Suprapubic skin (tissue), 4 donors: ENCODE measurements around the gene PALMD. TPM values are rescaled to one million over a fixed set of nuclear protein-coding genes. Genes with fewer than 3 reads are reported as not detected.

Experiments
- DNase-seq, 2 donors: peaks; one replicate each; pipeline ENCODE4 v3.0.0-alpha.2; 2019; ENCODE audit warnings: low spot score in 2 of 2
- H3K27ac ChIP-seq: fragments of 200-600 bp; sonication (generic); one replicate; pipeline ENCODE4 v1.5.1; 2019
- H3K27me3 ChIP-seq: fragments of 200-600 bp; sonication (generic); one replicate; pipeline ENCODE4 v1.5.1; 2019
- H3K36me3 ChIP-seq: fragments of 200-600 bp; sonication (generic); one replicate; pipeline ENCODE4 v1.5.1; 2019
- H3K4me1 ChIP-seq: fragments of 200-600 bp; sonication (generic); one replicate; pipeline ENCODE4 v1.5.1; 2019
- H3K4me3 ChIP-seq: fragments of 200-600 bp; sonication (generic); one replicate; pipeline ENCODE4 v1.5.1; 2019; ENCODE audit warnings: mild to moderate bottlenecking
- H3K9me3 ChIP-seq: fragments of 200-600 bp; sonication (generic); one replicate; pipeline ENCODE4 v1.5.1; 2019
- EP300 ChIP-seq: sonication (generic); formaldehyde crosslinking; IDR thresholded peaks from one replicate; pipeline ENCODE4 v1.6.1; 2017; ENCODE audit warnings: antibody characterized with exemption
- POLR2A ChIP-seq, 2 donors: fragments of 450-650 bp; IDR thresholded peaks; one replicate each; pipeline ENCODE4 v1.6.1; 2017; ENCODE audit warnings: antibody characterized with exemption in 2 of 2, mild to moderate bottlenecking in 2 of 2, moderate library complexity in 2 of 2
- POLR2AphosphoS5 ChIP-seq, 3 donors: sonication (generic); formaldehyde crosslinking; IDR thresholded peaks; one replicate each; pipeline ENCODE4 v1.6.1; 2017; ENCODE audit warnings: antibody characterized with exemption in 3 of 3
- WGBS: methylation state at CpG from one replicate; pipeline ENCODE4 v1.1.5; 2018; 5-methylcytosine and 5-hydroxymethylcytosine counted together
- total RNA-seq, 4 donors: library from RNA; depleted of rRNA; stranded (reverse); fragments of >200 nt; gene quantifications; one replicate each; pipeline ENCODE4 v1.1.0, GENCODE V29; 2016
- TF ChIP-seq, protein P1 (sequence below), 2 donors: fragments of 200-600 bp in 1 of 2; fragments of 450-650 bp in 1 of 2; sonication (generic) in 1 of 2; IDR thresholded peaks; one replicate each; pipeline ENCODE4 v1.5.1; 2016 to 2019; ENCODE audit warnings: antibody characterized with exemption in 2 of 2, mild to moderate bottlenecking in 1 of 2, moderate library complexity in 1 of 2

PALMD gene
- total RNA-seq, 4 donors from 2014 or later: 111 to 183 (median 138) TPM

DNA sequence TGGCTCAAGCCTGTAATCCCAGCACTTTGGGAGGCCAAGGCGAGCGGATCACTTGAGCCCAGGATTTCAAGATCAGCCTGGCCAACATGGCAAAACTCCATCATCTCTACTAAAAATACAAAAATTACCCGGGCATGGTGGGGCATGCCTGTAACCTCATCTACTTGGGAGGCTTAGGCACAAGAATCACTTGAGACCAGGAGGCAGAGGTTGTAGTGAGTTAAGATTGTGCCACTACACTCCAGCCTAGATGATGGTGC lies 12.0 kb downstream of the PALMD start:
- H3K27me3 ChIP-seq: no peaks in the 10 kb centered on the region
- no peak for DNase-seq
- no peaks in the 10 kb centered on the region for H3K9me3 ChIP-seq
- H3K27ac ChIP-seq: peak overlapping the region; percentile 69
- H3K4me1 ChIP-seq: peaks cover 67% of the 10 kb centered on the region
- no peak overlapping the region for H3K4me3 ChIP-seq
- no peaks in the 10 kb centered on the region for H3K36me3 ChIP-seq
- TF ChIP-seq POLR2A (IDR thresholded peaks at IDR 0.05) (no peak), EP300 (no peak), POLR2AphosphoS5 (IDR thresholded peaks at IDR 0.05) (no peak)
- TF ChIP-seq, protein P1, sequence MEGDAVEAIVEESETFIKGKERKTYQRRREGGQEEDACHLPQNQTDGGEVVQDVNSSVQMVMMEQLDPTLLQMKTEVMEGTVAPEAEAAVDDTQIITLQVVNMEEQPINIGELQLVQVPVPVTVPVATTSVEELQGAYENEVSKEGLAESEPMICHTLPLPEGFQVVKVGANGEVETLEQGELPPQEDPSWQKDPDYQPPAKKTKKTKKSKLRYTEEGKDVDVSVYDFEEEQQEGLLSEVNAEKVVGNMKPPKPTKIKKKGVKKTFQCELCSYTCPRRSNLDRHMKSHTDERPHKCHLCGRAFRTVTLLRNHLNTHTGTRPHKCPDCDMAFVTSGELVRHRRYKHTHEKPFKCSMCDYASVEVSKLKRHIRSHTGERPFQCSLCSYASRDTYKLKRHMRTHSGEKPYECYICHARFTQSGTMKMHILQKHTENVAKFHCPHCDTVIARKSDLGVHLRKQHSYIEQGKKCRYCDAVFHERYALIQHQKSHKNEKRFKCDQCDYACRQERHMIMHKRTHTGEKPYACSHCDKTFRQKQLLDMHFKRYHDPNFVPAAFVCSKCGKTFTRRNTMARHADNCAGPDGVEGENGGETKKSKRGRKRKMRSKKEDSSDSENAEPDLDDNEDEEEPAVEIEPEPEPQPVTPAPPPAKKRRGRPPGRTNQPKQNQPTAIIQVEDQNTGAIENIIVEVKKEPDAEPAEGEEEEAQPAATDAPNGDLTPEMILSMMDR (IDR thresholded peaks at IDR 0.05): no peak
- WGBS: 88% methylated on average over 3 of the region's 3 CpGs

DNA sequence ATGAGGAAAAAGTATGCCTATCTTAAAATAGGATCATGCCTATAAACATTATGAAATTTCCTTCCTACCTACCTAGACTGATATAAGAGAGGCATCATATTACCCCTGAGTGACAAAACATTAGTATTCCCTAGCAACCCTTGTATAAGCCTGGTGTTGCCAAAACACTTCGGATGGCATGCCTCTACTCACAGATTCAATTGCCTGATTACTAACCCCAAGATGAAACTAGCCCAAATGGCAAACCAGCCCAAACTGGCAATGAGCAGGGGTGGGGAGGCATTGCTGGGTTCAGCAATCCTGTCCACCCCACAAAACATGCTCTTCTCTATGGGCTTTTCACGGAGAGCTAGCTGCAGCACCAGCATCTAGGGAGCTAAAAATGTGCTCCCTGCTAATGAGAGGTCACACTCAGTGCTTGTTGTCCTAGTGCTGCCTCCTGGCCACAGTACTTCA lies 13.9 kb downstream of the PALMD start:
- Histone ChIP-seq H3K4me1 (peaks cover 75% of the 10 kb centered on the region), H3K9me3 (no peaks in the 10 kb centered on the region), H3K27me3 (no peaks in the 10 kb centered on the region), H3K4me3 (no peak overlapping the region), H3K36me3 (peaks cover 6% of the 10 kb centered on the region), H3K27ac (peak overlapping the region; percentile 85)
- TF ChIP-seq, protein P1 (IDR thresholded peaks at IDR 0.05): no peak
- TF ChIP-seq POLR2AphosphoS5 (IDR thresholded peaks at IDR 0.05): peak in 1 of 3 donors; percentile 72
- 23% methylated on average over 2 of the region's 2 CpGs for WGBS
- DNase-seq: no peak

DNA sequence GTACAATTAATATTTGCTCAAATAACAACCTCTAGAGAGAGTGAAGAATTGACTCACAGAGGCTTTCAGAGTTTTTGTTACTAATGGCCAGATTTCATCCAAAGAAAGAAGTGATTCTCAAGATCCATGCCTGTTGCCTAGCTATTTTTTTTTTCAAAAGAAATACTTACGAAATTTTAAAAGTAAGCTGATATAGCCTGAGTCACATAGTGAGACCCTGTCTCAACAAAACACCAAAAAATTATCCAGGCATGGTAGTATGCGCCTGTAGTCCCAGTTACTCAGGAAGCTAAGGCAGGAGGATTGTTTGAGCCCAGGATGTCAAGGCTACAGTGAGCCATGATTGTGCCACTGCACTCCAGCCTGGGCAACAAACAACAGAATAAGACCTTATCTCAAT lies 14.6 kb downstream of the PALMD start:
- peak overlapping the region; percentile 85 for H3K27ac ChIP-seq
- WGBS: 78% methylated on average over 2 of the region's 2 CpGs
- H3K4me1 ChIP-seq: peaks cover 75% of the 10 kb centered on the region
- no peaks in the 10 kb centered on the region for H3K27me3 ChIP-seq
- TF ChIP-seq POLR2A (IDR thresholded peaks at IDR 0.05) (no peak), POLR2AphosphoS5 (IDR thresholded peaks at IDR 0.05) (no peak), EP300 (no peak)
- TF ChIP-seq, protein P1 (IDR thresholded peaks at IDR 0.05): no peak
- no peak for DNase-seq
- no peak overlapping the region for H3K4me3 ChIP-seq
- H3K9me3 ChIP-seq: no peaks in the 10 kb centered on the region
- peaks cover 6% of the 10 kb centered on the region for H3K36me3 ChIP-seq

- 42% methylated on average over 3 of the region's 3 CpGs for WGBS
Observed at GRCh38 chr1:99661780-99662179, 15.9 kb downstream of the PALMD start.

DNA sequence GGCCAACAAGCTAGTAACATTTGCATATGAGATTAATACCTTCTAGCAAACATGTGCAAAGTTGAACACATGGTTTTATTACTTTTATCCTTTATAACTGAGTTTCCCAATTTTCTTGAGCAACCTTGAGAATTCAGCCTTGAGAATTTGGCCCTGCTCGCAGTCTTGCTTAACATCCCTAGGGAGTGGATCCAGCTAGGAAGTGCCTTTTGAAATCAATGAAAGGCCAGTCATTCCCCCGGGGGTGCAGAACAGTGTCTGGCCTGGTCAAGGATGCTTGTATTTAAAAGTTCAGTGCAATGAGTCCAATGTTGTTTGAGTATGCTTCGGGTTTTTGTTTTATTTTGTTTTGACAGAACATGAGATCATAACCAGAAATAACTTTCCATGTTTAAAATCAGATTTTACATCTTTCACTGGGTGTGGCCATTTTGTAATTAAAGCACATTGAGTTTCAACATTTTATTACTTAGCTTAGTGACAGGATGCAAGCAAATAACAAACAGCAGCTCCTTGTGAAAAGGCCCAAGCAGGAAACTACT lies 16.7 kb downstream of the PALMD start:
- peak; percentile 87 to 90 for DNase-seq
- peak overlapping the region; percentile 90 for H3K27ac ChIP-seq
- H3K9me3 ChIP-seq: no peaks in the 10 kb centered on the region
- H3K4me3 ChIP-seq: no peak overlapping the region
- 12% methylated on average over 3 of the region's 3 CpGs for WGBS
- peaks cover 11% of the 10 kb centered on the region for H3K36me3 ChIP-seq
- H3K27me3 ChIP-seq: no peaks in the 10 kb centered on the region
- TF ChIP-seq POLR2AphosphoS5 (IDR thresholded peaks at IDR 0.05) (peak; percentile 62 to 93 (median 82)), EP300 (no peak), POLR2A (IDR thresholded peaks at IDR 0.05) (no peak)
- TF ChIP-seq, protein P1 (IDR thresholded peaks at IDR 0.05): no peak
- H3K4me1 ChIP-seq: peaks cover 64% of the 10 kb centered on the region

More at GRCh38 chr1:99661780-99662179, 15.9 kb downstream of the PALMD start:
- peak overlapping the region; percentile 90 for H3K27ac ChIP-seq
- TF ChIP-seq EP300 (no peak), POLR2A (IDR thresholded peaks at IDR 0.05) (no peak), POLR2AphosphoS5 (IDR thresholded peaks at IDR 0.05) (peak in 1 of 3 donors; percentile 38)
- no peaks in the 10 kb centered on the region for H3K9me3 ChIP-seq
- H3K27me3 ChIP-seq: no peaks in the 10 kb centered on the region
- peaks cover 72% of the 10 kb centered on the region for H3K4me1 ChIP-seq
- no peak overlapping the region for H3K4me3 ChIP-seq
- peaks cover 6% of the 10 kb centered on the region for H3K36me3 ChIP-seq
- DNase-seq: no peak

DNA sequence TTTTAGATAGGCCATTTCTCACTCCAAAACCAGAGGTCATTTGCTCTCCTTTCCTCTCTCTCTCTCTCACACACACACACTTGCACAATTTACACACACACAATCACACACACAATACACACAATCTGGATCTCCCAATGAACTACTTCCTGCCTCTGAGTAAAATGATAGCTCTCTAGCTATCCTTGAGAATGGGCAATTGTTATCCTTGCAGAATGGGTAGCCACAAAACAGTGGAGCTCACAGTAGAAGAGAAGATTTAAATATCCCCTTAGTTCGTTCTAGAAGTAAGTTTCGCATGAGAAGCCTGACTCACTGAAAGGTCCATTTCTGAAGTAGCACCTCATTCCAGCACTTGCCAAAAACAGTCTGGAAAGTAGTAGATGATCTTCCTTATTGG lies 17.6 kb downstream of the PALMD start:
- Histone ChIP-seq H3K27ac (peak overlapping the region; percentile 90), H3K4me1 (peaks cover 60% of the 10 kb centered on the region), H3K36me3 (peaks cover 20% of the 10 kb centered on the region), H3K27me3 (no peaks in the 10 kb centered on the region), H3K4me3 (no peak overlapping the region), H3K9me3 (no peaks in the 10 kb centered on the region)
- no peak for TF ChIP-seq EP300
- no peak for TF ChIP-seq POLR2AphosphoS5 (IDR thresholded peaks at IDR 0.05)
- no peak for TF ChIP-seq POLR2A (IDR thresholded peaks at IDR 0.05)
- TF ChIP-seq, protein P1 (IDR thresholded peaks at IDR 0.05): no peak
- DNase-seq: no peak
- 93% methylated on average over 2 of the region's 2 CpGs for WGBS
